GM18505 (cell line): ENCODE data around the gene TMPRSS11F.

Experiments
- ATAC-seq: cut with Tn5 transposase; IDR thresholded peaks from one replicate; pipeline ENCODE4 v1.9.1; 2021; ENCODE audit not compliant: unreplicated experiment
- POLR2A ChIP-seq: IDR thresholded peaks from 4 replicates; pipeline ENCODE4 v1.6.1; 2011; ENCODE audit warnings: borderline replicate concordance; ENCODE audit not compliant: insufficient read depth, insufficient read length; ENCODE audit errors: extremely low read depth

TMPRSS11F gene

GRCh38 chr4:68141852-68142251, 12.2 kb upstream of the TMPRSS11F start:
- no peak for ATAC-seq
- no peak for TF ChIP-seq POLR2A

- no peak for ATAC-seq
- TF ChIP-seq POLR2A = no peak
Measured at GRCh38 chr4:68132342-68132741, 2.7 kb upstream of the TMPRSS11F start.

- no peak for ATAC-seq
- no peak for TF ChIP-seq POLR2A
Measured at GRCh38 chr4:68124262-68124661, 5.4 kb downstream of the TMPRSS11F start.

GRCh38 chr4:68123525-68123924, 6.1 kb downstream of the TMPRSS11F start:
- ATAC-seq = no peak
- no peak for TF ChIP-seq POLR2A

GRCh38 chr4:68119921-68120320, 9.7 kb downstream of the TMPRSS11F start:
- TF ChIP-seq POLR2A = no peak
- ATAC-seq = no peak

GRCh38 chr4:68110441-68110840, 19.2 kb downstream of the TMPRSS11F start:
- no peak for ATAC-seq
- no peak for TF ChIP-seq POLR2A

- no peak for TF ChIP-seq POLR2A
- no peak for ATAC-seq
Measured at GRCh38 chr4:68109868-68110267, 19.8 kb downstream of the TMPRSS11F start.

- ATAC-seq = no peak
- no peak for TF ChIP-seq POLR2A
Measured at GRCh38 chr4:68082758-68083157, 46.9 kb downstream of the TMPRSS11F start.

GRCh38 chr4:68079928-68080327, 49.7 kb downstream of the TMPRSS11F start:
- no peak for TF ChIP-seq POLR2A
- ATAC-seq = no peak

GRCh38 chr4:68077737-68078136, 51.9 kb downstream of the TMPRSS11F start:
- no peak for TF ChIP-seq POLR2A
- no peak for ATAC-seq

- no peak for TF ChIP-seq POLR2A
- ATAC-seq = no peak
Measured at GRCh38 chr4:68077301-68077700, 52.4 kb downstream of the TMPRSS11F start.

GRCh38 chr4:68076194-68076593, 53.5 kb downstream of the TMPRSS11F start:
- TF ChIP-seq POLR2A = no peak
- no peak for ATAC-seq

GRCh38 chr4:68074397-68074796, 55.3 kb downstream of the TMPRSS11F start:
- ATAC-seq = no peak
- TF ChIP-seq POLR2A = no peak

- TF ChIP-seq POLR2A = no peak
- no peak for ATAC-seq
Measured at GRCh38 chr4:68070302-68070701, 59.4 kb downstream of the TMPRSS11F start.

- no peak for TF ChIP-seq POLR2A
- ATAC-seq = no peak
Measured at GRCh38 chr4:68062501-68062900, 67.2 kb downstream of the TMPRSS11F start.
